Stimulated activated CD8-positive, alpha-beta memory T cell treated with anti-CD3 and anti-CD28 coated beads, Interleukin-15, amount 100 ng/mL, for 1 hour (primary cell): ENCODE data around the gene MTMR1.

Experiments
- DNase-seq: peaks from one replicate; pipeline ENCODE4 v3.0.0-alpha.2; 2020; ENCODE audit warnings: low read depth

MTMR1 gene

DNA sequence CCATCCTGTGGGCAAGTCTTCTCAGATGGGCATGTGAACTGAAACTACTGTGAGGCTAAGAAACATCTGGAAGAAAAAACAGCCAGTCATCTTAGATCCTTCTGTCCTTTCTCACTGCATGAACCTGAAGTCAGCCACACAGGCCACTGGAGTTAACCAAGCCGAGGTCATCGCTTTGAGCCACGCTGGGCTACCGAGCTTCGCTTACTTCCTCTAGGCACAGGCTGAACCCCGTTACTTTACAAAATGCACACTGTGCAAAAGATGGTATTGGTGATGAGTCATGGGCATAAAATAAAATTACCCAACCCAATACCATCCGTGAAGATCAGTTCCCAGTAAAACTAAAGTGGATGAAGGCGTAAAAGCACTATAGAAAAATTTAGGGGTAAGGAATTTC, 86.2 kb downstream of the MTMR1 start:
- DNase-seq: no peak

DNA sequence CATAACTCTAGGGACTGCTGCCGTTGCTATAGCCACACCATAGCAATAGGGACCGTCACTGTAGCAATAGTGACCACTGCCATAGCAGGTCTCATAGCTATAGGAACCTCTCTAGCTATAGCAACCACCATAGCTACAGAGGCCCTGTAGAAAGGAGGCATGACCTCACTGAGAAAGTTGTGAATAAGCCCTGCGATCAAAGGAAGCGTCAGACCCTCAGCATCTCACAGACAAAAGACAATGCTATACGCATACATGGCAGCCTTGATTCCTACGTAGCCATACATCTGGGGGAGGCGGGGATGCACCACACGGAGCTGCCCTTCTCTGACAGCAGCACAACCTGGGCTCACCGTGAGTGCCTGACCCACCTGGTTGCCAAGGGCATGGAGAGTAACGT, 88.5 kb downstream of the MTMR1 start:
- DNase-seq: no peak

DNA sequence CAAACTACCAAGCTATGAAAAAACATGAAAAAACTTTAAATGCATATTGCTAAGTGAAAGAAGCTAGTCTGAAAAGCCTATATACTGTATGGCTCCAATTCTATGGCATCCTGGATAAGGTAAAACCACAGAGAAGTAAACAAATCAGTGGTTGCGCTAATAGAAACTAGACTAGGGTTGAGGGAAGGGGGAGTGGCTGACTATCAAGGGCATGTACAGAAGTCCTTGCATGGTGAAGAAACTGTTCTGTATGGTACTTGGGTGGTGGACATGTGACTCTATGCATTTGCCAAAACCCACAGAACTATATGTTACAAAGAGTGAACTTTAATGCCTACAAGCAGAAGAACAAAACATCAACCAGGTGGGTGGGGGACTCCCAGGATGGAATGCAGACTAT, 96.8 kb downstream of the MTMR1 start:
- DNase-seq: no peak

DNA sequence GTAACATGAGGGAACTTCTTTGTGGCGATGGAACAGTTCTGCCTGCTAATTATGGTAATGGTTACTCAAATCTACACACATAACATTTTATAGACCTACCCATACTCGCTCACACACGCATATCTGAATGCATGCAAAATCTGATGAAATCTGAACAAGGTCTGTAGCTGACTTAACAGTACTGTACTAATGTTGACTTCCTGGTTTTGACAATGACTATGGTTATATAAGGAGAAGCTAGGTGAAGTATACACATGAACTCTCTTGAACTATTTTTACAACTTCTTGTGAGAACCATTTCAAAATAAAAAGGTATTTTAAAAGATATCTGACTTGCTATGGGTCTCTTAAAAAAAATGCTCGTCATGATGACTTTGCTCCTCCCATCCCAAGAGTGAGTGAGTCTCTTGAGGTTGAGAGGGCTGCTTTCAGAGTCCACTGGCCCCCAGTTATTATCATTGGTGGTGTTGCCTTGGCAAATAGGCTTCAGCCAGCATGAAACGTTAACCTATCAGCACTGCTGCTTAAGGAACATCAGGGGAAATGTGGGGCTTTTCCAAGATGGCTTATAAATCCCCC, 99.8 kb downstream of the MTMR1 start:
- no peak for DNase-seq

DNA sequence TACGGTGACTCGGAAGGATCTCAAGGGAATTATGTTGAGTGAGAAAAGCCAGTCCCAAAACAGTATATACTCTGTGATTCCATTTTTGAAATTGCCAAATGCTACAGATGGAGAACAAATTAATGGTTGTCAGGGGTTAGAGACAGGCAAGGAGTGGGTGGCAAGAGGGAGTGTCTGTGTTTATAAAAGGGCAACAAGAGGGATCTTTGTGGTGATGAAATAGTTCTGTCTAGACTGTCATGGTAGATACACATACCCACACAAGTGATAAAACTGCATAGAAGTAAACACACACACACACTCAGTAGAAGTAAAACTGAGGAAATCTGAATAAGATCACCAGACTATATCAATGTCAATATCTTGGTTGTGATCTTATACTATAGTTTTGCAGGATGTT, 112.5 kb downstream of the MTMR1 start:
- DNase-seq: no peak

DNA sequence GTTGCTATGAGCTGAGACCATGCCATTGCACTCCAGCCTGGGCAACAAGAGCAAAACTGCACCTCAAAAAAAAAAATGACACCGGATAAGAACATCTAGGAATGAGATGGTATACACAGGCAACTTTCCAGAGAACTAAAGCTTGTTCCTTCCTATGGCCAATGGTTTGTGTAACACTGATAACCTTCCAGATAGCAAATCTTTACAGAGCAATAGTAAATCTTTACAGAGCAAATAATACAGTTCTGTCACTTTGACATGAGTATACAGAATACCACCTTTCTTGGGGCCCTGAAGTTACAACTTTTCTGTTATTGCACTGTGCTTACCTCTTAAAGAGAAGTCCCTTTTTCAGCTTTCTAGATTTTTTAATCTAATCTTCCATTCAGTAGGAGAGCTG, 113.6 kb downstream of the MTMR1 start:
- DNase-seq: no peak

DNA sequence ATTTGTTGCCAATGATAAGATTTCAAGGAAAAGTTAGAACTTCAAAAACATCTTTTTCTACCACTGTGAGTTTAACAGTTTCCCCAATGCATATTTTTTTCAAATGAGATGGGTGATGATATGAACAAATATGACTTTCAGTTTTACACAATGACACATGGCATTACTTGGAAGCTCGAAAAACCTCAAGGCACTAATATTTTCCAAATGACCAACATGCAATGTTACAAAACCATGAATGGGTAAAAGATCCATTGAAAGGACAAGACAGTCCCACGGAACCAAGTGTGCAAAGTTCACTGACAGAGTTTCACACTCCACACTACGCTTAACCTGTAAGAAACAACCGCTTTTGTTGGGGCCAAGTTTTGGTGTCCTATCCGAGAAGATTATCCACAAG, 120.7 kb downstream of the MTMR1 start:
- no peak for DNase-seq
